HepG2 (cell line): Measurements from ENCODE around the gene GADD45B. TPM values are rescaled to one million over a fixed set of nuclear protein-coding genes. Genes with fewer than 3 reads are reported as not detected.

ENCODE experiments used
- AHR ChIP-seq: IDR thresholded peaks from 2 replicates; pipeline ENCODE4 v1.6.1; 2018; ENCODE audit warnings: missing genetic modification reagents, missing compliant biosample characterization
- BORCS8-MEF2B ChIP-seq: sonication (generic); formaldehyde crosslinking; IDR thresholded peaks from 2 replicates; pipeline ENCODE4 v1.8.0; 2022; ENCODE audit warnings: mild to moderate bottlenecking, missing genetic modification reagents
- CC2D1A ChIP-seq: sonication (generic); formaldehyde crosslinking; IDR thresholded peaks from 2 replicates; pipeline ENCODE4 v1.8.1; 2023; ENCODE audit warnings: mild to moderate bottlenecking, missing genetic modification reagents
- DPF2 ChIP-seq: sonication (generic); formaldehyde crosslinking; IDR thresholded peaks from 2 replicates; pipeline ENCODE4 v1.4.0; 2020; ENCODE audit warnings: mild to moderate bottlenecking, low read depth, missing genetic modification reagents, borderline replicate concordance
- E2F5 ChIP-seq: sonication (generic); formaldehyde crosslinking; conservative IDR thresholded peaks from 2 replicates; pipeline ENCODE4 v1.4.0; 2020; ENCODE audit warnings: missing genetic modification reagents
- FLYWCH1 ChIP-seq: sonication (generic); formaldehyde crosslinking; IDR thresholded peaks from 2 replicates; pipeline ENCODE4 v1.8.1; 2023; ENCODE audit warnings: mild to moderate bottlenecking, missing genetic modification reagents
- HNF4A ChIP-seq: sonication (generic); formaldehyde crosslinking; IDR thresholded peaks from 2 replicates; pipeline ENCODE4 v1.4.0; 2020; ENCODE audit warnings: missing genetic modification reagents
- HNF4G ChIP-seq, 2 experiments: sonication (generic) in 1 of 2; formaldehyde crosslinking in 1 of 2; IDR thresholded peaks; 2 replicates each; pipeline versions ENCODE4 v1.4.0 to v1.6.1; 2011 to 2020; ENCODE audit warnings: borderline replicate concordance in 2 of 2, low read depth in 2 of 2, mild to moderate bottlenecking in 2 of 2, low read length in 1 of 2, missing genetic modification reagents in 1 of 2, moderate library complexity in 1 of 2
- HNRNPL ChIP-seq: fragments of 200-400 bp; formaldehyde crosslinking; IDR thresholded peaks from 2 replicates; pipeline ENCODE4 v1.6.1; 2017; ENCODE audit warnings: mild to moderate bottlenecking, low read depth, low read length
- MAZ ChIP-seq, 2 experiments: sonication (generic) in 1 of 2; formaldehyde crosslinking in 1 of 2; IDR thresholded peaks; 2 replicates each; pipeline versions ENCODE4 v1.5.0 to v1.6.1; 2012 to 2020; ENCODE audit warnings: low read depth in 2 of 2, mild to moderate bottlenecking in 2 of 2, borderline replicate concordance in 1 of 2, improper control_type of control experiment in 1 of 2, low read length in 1 of 2, missing genetic modification reagents in 1 of 2, moderate library complexity in 1 of 2
- NONO ChIP-seq, 2 experiments: fragments of 450-650 bp in 1 of 2; sonication (generic) in 1 of 2; formaldehyde crosslinking in 1 of 2; IDR thresholded peaks in 1 of 2; conservative IDR thresholded peaks in 1 of 2; 2 replicates each; pipeline versions ENCODE4 v1.6.1 to v1.8.0; 2017 to 2022; ENCODE audit warnings: mild to moderate bottlenecking in 1 of 2, missing genetic modification reagents in 1 of 2, moderate library complexity in 1 of 2
- NR3C1 ChIP-seq: sonication (generic); formaldehyde crosslinking; IDR thresholded peaks from 2 replicates; pipeline ENCODE4 v1.4.0; 2020; ENCODE audit warnings: missing genetic modification reagents
- SMAD3 ChIP-seq: sonication (generic); formaldehyde crosslinking; IDR thresholded peaks from 2 replicates; pipeline ENCODE4 v1.4.0; 2020; ENCODE audit warnings: missing genetic modification reagents
- SMARCE1 ChIP-seq: fragments of 450-650 bp; IDR thresholded peaks from 2 replicates; pipeline ENCODE4 v1.6.1; 2017; ENCODE audit warnings: borderline replicate concordance
- STAG1 ChIP-seq: sonication (generic); formaldehyde crosslinking; IDR thresholded peaks from 2 replicates; pipeline ENCODE4 v1.4.0; 2020; ENCODE audit warnings: missing genetic modification reagents
- TGIF2 ChIP-seq: IDR thresholded peaks from 2 replicates; pipeline ENCODE4 v1.6.1; 2016; ENCODE audit warnings: control low read depth, missing compliant biosample characterization
- TOPORS ChIP-seq: sonication (generic); formaldehyde crosslinking; IDR thresholded peaks from 2 replicates; pipeline ENCODE4 v1.8.0; 2023; ENCODE audit warnings: mild to moderate bottlenecking, missing genetic modification reagents
- ZBED4 ChIP-seq: sonication (generic); formaldehyde crosslinking; IDR thresholded peaks from 2 replicates; pipeline ENCODE4 v1.4.0; 2020; ENCODE audit warnings: missing genetic modification reagents, borderline replicate concordance
- ZNF333 ChIP-seq: sonication (generic); formaldehyde crosslinking; IDR thresholded peaks from 2 replicates; pipeline ENCODE4 v1.4.0; 2020; ENCODE audit warnings: mild to moderate bottlenecking, missing genetic modification reagents, borderline replicate concordance
- ZNF709 ChIP-seq: sonication (generic); formaldehyde crosslinking; IDR thresholded peaks from 2 replicates; pipeline ENCODE4 v1.5.0; 2020; ENCODE audit warnings: mild to moderate bottlenecking, missing genetic modification reagents
- ZNF891 ChIP-seq: sonication (generic); formaldehyde crosslinking; IDR thresholded peaks from 2 replicates; pipeline ENCODE4 v1.5.0; 2020; ENCODE audit warnings: mild to moderate bottlenecking, missing genetic modification reagents
- polyA plus RNA-seq, 8 experiments: library from polyadenylated mRNA; depleted of rRNA in 3 of 8; stranded (reverse) in 7 of 8; unstranded in 1 of 8; fragments of >200 nt; fragmentation: Illumina TruSeq in 4 of 8; extraction: Trizol in 4 of 8; gene quantifications; 2 replicates each; pipeline versions ENCODE4 v1.2.1 to v1.2.3, GENCODE V29; 2011 to 2016; ENCODE audit warnings: low read depth in 4 of 8, missing spikeins in 1 of 8, mixed read lengths in 1 of 8; ENCODE audit not compliant: insufficient read depth in 1 of 8
- total RNA-seq, 5 experiments: library from RNA; depleted of rRNA; stranded (reverse); fragments of >200 nt; fragmentation: Illumina TruSeq; extraction: Trizol; gene quantifications; 2 replicates each; pipeline ENCODE4 v1.2.3, GENCODE V29; 2016; ENCODE audit warnings: low read depth in 1 of 5
- TF ChIP-seq, protein P1 (sequence below): sonication (generic); formaldehyde crosslinking; IDR thresholded peaks from 2 replicates; pipeline ENCODE4 v1.5.0; 2020; ENCODE audit warnings: mild to moderate bottlenecking, missing genetic modification reagents, moderate library complexity

Gene GADD45B
- total and polyA plus RNA-seq, 2 of the 13 experiments (the other 11 are each of a cell fraction or from before 2014, with no cell fraction given) = 4.6 to 34.1 TPM

DNA sequence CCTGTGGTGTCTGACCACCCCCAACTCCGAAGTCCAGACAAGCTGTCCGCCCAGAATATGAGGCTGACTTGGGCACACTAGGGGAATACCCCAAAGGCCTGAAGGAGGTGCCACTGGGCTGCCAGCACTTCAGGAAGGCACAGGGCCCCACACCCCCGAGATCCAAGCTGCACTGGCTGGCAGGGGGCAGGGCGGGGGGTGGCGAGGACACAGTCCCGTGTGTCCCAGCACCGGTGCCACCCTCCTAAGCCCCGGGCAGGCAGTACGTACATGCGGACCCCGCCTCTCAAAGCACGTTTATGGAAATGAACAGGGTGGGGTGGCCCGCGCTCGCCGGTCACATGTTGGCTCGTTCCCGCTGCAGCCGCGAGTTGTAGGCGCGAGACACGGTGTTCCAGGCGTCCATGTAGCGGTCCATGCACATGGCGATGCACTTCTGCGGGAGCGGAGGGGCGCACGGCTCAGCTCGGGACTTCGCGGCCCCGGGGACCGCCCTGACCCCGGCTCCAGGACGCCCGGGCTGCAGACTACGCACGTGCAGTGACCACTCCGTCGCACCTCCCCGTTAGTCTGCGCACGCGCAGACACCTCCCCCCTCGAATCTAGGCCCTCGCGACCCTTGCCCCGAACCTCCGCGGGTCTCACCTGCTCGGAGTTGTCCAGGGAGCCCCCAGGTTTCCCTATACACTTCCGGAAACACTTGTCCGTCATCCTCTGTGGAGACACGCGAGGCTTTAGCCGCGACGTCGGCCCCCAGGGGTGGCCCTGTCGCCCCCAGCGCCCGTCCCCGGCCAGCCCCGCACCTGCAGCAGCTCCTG, 49.1 kb upstream of the GADD45B start (continued):
- no peak for TF ChIP-seq E2F5
- TF ChIP-seq HNRNPL = peak; percentile 40; the same call in 1 of the 2 replicates
- no peak for TF ChIP-seq NR3C1 (CRISPR knock-in tag)
- no peak for TF ChIP-seq SMARCE1
- 0 out of 2 replicates have a peak, but pooled peaks have one; percentile 9 for TF ChIP-seq ZNF709 (CRISPR knock-in tag)
- peak; percentile 40; the same call in 1 of the 2 replicates for TF ChIP-seq ZNF333 (CRISPR knock-in tag)
- no peak for TF ChIP-seq AHR (CRISPR knock-in tag)
- no peak for TF ChIP-seq ZBED4
- peak; percentile 10; the same call in 1 of the 2 replicates for TF ChIP-seq HNF4A (CRISPR knock-in tag)
- TF ChIP-seq SMAD3 (CRISPR knock-in tag) = no peak
- 0 out of 2 replicates have a peak, but pooled peaks have one; percentile 47 for TF ChIP-seq BORCS8-MEF2B (CRISPR knock-in tag)
- TF ChIP-seq ZNF891 = peak; percentile 6; the same call in 1 of the 2 replicates
- TF ChIP-seq TOPORS (CRISPR knock-in tag) = no peak; the same call in 1 of the 2 replicates
- no peak for TF ChIP-seq STAG1 (CRISPR knock-in tag)
- TF ChIP-seq MAZ (IDR thresholded peaks at IDR 0.05; ENCODE audit: borderline replicate concordance, low read depth, low read length) = no peak; the same call in 1 of the 2 replicates
- peak; percentile 23; the same call in 1 of the 2 replicates for TF ChIP-seq MAZ (CRISPR knock-in tag; IDR thresholded peaks at IDR 0.05; ENCODE audit: low read depth)
- TF ChIP-seq, protein P1, sequence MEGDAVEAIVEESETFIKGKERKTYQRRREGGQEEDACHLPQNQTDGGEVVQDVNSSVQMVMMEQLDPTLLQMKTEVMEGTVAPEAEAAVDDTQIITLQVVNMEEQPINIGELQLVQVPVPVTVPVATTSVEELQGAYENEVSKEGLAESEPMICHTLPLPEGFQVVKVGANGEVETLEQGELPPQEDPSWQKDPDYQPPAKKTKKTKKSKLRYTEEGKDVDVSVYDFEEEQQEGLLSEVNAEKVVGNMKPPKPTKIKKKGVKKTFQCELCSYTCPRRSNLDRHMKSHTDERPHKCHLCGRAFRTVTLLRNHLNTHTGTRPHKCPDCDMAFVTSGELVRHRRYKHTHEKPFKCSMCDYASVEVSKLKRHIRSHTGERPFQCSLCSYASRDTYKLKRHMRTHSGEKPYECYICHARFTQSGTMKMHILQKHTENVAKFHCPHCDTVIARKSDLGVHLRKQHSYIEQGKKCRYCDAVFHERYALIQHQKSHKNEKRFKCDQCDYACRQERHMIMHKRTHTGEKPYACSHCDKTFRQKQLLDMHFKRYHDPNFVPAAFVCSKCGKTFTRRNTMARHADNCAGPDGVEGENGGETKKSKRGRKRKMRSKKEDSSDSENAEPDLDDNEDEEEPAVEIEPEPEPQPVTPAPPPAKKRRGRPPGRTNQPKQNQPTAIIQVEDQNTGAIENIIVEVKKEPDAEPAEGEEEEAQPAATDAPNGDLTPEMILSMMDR = 0 out of 2 replicates have a peak, but pooled peaks have one; percentile 8
- TF ChIP-seq CC2D1A (CRISPR knock-in tag) = no peak
- TF ChIP-seq HNF4G (IDR thresholded peaks at IDR 0.05; ENCODE audit: borderline replicate concordance, low read depth, low read length) = peak; percentile 58; the same call in 1 of the 2 replicates
- TF ChIP-seq HNF4G (CRISPR knock-in tag; IDR thresholded peaks at IDR 0.05; ENCODE audit: borderline replicate concordance, low read depth) = no peak
- no peak for TF ChIP-seq NONO (IDR thresholded peaks at IDR 0.05)
- TF ChIP-seq NONO (CRISPR knock-in tag; conservative IDR thresholded peaks at IDR 0.05) = 0 out of 2 replicates have a peak, but pooled peaks have one; percentile 9
- no peak for TF ChIP-seq TGIF2 (CRISPR knock-in tag)
- no peak for TF ChIP-seq DPF2 (CRISPR knock-in tag)
- no peak for TF ChIP-seq FLYWCH1
